Activated CD4-positive, alpha-beta T cell treated with anti-CD3 and anti-CD28 coated beads for 24 hours (primary cell): ENCODE measurements around the gene DAP.
"Not testable (repeated sequence)": the region's sequence is repeated elsewhere in the genome, so short reads cannot be mapped to it uniquely, and the experiment has no call there.

Experiments
- DNase-seq, 2 donors: peaks; one replicate each; pipeline ENCODE4 v3.0.0-alpha.2; 2020; ENCODE audit warnings: low read depth in 2 of 2

DAP gene

DNA sequence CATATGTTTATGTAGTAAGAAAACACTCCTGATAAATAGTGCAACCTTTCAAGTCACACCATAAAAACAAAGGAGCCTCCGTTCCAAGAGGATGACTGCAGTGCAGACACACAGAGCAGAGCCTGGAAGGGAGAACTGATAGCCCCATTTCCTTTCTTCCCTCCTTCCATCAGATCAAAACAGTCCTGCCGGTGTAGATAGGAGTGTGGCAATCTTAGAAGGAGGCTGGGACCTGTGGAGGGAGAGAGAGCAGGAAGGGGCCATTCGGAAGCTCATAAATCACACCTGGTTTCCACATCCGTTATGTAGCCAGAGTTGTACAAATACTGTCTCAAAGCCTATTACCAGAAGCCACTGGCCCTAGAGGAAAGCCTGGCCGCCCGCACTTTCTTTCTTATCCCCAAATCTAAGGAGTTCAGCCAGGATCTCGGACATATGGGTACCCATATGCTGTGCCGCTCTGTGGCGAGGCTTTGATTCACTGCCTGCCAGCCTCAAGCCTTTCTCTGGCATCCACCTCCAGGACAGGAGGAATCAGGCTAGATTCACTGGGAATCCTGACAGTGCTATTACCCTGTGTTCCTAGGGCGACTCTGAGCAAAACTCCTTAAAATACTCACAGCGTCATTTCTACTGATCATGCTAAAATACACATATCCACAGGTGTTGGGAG lies 26.9 kb downstream of the DAP start:
- no peak for DNase-seq

DNA sequence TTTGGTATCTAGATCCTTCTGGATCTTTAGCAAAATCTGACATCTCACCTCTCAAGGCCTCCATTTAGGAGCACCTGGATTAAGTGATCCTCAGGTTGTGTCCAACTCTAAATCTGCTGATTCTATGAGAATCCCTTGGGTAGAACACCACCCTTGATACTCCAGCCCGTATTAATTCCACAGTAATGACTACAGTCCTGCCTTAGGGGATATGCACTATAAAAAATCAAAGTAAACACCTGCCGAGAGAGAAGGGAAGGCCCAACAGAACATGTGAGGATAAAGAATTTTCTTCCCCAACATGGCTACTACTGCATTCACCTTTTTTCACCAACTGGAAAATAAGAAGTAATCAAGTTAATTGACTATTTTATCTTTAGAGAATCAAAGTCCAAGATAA lies 27.6 kb downstream of the DAP start:
- DNase-seq = no peak

DNA sequence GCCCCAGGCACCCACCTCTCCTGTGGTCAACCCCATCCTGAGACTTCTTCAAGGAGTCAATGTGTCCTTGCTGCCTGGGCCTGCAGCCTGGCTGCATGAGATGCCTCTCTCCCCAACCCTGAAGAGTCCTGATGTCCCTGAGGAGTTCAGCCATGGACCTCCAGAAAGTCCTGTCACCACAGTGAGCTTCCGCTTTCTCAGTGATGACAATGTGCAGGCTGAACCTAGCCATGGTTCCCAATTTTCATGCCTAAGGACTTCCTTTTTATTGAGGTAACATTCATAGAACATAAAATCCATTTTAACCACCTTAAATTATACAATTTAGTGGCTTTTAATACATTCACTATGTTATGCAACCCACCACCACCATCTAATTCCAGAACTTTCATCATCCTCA lies 29.1 kb downstream of the DAP start:
- DNase-seq = no peak

DNA sequence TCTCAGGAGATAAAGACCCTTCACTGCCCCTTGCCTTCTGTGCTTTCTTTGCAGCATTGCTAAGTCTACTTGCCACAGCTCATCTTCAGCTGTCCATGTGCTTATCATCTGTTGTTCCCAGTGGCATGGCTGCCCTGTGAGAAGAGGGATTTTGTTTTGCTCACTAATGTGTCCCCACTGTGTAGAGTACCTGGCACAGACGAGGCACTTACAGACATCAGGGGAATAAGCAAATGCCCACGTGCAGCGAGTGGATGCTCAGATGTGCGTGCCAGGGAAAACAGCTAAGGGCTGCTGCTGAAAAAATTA lies 31.0 kb downstream of the DAP start:
- DNase-seq = no peak

DNA sequence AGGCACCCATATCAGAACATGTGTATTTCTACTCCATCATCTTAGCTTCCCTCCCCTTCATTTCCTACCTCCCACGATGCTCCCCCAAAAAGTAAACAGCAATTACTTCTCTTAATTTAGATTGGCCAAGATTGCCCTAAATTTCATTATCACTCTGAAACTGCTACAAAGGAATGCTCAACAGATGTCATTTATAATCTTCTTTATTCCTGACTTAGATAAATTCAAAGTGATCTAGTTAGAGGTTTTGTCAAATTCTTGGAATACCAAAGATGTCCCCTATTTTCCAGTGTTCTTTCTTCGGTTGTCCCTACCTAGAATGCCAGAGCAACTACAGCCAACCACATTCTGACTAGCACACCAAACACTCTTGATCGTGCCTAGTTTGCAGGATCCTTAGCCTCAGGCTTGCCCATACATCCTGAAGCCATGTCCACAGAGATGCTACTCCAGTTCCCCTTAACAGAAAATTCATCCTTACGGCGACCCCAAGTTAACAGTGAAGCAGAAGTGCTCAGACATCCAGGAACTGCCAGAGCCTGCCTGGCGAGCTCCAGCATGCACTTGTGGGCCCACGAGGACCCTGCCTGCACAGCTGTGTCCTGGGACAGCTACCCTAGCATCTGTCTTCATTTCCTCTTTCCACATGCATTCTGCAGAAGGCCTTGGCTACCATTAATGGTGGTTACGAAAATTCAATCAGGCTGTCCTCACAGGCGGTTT lies 31.6 kb downstream of the DAP start:
- DNase-seq = no peak

DNA sequence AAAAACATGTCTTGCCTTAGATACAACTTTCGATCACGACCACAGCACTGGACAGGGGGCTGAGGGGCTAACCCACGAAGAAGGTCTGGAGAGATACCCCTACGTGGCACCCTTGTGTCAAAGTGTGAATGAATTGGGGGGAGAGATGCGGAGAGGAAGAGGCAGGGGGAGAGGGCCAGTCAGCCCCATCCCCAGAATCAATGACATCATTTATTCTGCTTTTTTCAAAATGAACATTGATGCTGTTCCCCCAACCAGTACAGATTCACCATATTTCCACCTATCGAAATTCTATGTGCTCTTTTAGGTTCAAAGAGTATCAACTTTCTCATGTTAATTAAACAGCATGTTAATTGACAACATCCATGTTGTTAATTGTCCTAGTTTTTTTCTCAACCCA lies 32.4 kb downstream of the DAP start:
- no peak for DNase-seq

DNA sequence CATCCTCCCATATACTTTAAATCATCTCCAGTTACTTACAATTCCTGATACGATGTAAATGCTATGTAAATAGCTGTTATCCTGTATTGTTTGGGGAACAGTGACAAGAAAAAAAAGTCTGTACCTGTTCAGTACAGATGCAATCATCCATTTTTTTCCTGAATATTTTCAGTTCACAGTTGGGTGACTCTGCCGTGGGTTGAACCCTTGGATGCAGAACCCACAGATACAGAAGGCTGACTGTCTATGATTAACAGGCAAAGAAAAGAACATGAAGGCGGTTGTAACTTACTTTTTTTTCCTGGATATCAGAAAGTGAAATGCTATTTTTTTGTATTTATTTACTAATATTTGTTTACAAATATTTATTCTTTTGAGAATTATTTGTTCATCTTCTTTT lies 33.2 kb downstream of the DAP start:
- DNase-seq = no peak

DNA sequence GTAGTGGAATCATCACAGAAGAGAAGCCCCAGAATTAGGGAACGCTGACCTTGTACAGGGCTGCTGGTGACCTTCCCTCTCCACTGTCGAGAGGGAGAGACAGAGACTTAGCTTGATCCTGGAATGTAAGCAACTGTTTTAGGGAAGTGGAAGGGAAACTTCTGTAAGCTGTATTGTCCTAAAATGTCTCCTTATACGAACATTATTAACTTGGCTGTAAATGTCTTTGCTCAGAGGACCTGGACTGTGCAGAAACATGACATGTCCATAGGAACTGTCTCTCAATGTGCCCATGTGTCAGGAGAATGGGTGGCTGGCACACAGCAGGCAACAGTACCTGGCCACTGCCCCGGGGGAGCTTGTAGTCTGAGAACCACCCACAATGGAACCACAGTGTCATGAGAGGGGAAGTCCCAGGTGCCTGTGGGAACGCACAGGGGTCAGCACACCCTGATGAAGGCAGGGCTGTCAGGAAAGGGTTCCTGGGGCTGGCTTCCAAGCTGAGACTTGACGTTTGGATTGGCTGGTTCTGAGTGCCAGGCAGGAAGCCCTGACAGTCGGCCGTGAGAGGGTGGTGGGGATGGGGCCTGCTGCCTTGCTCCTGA lies 34.0 kb downstream of the DAP start:
- DNase-seq = peak; percentile 6

DNA sequence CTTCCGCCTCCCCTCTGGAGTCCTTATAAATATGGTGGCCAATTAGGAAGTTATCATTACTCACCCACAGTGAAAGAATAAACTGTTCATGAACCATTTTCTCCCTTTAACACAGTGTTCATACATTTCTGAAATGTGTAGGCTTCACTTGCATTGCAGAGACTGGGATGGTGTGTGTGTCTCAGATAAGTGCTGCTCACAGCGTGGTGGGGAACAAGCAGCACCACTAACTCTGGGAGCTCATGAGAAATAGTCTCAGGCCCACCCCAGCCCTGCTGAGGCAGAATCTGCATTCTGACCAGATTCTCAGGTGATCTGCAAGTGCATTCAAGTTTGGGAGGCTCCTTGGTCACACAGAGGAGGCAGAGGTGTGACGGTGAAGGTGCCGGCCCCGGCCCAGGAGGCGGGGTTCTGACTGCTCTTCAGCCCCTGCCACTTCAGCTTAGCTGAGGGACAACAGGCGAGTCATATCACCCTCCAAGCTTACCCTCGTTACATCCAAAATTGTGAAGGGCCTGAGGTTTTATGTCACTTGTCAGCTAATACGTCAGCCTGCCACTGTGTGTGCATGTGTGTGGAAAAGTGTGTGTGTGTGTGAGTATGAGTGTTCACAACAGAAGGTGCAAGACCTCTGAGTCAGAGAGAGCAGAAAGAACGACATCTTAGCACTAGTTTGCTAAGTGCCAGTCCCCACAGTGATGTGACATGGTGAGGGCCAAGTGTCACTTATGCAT lies 34.7 kb downstream of the DAP start:
- DNase-seq = no peak

DNA sequence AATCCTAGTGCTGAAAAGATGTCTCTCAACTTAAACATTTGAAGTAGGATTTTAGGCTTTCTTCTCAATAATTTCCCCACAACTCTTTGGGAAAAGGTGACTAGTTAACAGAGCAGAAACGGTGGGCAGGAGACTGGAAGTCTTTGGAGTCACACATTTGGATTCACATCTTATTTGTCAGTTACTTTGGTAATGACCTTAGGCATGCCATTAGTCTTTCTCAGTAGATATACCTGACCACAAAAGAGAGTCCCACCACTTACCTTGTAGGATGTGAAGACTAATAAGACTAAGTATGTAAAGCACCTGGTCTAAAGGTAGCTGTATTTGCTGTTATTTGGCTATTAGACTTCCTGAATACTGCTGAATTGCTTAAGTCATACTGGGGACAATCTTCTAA lies 35.4 kb downstream of the DAP start:
- DNase-seq = no peak

DNA sequence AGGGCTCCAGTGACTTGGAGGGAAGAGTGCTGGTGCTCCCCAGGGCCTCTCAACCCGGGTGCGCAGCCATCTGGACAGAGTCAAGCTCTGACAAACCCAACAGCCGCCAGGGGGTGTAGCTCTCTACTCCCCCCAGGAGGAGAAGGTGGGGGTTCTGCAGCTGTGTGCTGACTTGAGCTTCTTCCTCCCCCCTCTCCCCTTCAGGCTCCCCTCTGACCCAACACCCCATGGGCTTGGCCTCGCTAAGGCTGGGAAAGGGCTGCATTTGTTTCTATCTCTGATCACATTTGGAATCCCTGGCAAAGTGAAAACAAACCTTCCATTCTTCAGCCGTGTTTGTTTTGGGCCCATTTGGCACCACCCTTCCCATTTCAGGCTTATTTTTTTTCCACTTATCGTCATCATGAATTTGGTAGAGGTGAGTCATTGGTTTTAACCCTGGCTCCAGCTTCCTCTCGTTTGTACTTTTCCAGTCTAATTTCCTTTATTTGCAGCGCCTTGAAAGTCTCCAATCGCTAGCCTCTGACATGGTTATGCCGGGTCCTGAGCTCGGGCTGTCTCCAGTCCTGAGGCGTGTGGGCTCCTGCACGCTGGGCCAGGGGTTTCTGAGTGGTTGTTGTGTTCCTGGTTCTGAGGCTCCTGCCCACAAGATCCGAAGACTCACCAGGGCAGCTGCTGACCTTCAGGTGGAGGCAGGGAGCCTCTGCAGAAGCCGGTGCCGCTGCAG lies 36.1 kb downstream of the DAP start:
- no peak for DNase-seq

DNA sequence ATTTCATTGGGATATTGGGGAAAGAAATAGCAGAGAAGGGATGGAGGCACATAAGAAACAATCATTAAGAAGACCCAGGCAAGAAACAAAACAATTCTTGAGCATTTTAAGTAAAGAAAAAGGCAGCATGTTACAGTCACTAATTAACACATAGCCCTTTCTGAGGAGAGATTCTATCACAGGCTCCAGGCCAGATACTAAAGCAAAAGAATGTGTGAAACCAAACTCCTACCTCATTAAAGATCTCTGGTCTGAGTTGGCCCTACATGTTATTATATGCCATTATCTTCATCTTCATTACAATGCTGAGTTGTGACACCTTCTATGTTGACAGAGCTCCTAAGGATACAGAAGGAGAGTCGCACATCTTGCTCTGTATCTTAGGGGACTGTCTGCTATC lies 37.5 kb downstream of the DAP start:
- DNase-seq = no peak

DNA sequence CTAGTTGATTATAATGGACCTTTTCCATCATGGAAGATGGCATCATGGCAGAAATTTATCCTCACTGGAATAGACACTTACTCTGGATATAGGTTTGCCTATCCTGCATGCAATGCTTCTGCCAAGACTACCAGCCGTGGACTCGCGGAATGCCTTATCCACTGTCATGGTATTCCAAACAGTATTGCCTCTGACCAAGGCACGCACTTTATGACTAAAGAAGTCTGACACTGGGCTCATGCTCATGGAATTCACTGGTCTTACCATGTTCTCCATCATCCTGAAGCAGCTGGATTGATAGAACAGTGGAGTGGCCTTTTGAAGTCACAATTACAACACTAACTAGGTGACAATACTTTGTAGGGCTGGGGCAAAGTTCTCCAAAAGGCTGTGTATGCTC lies 40.3 kb downstream of the DAP start:
- not testable (repeated sequence) for DNase-seq

DNA sequence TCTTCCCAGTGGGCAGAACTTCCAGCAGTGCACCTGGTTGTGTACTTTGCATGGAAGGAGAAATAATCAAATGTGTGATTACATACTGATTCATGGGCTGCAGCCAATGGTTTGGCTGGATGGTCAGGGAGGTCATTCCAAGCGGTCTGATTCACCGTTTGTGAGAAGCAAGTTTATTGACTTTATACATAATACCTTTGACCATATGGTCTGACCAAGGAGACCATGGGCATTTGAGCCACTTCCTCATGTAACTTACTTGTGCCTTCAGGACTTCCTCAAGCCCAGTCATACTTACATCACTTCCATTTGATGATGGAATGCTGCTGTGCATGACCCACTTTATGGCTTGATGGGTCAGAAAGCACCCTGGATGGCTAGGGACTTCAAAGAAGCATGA lies 41.1 kb downstream of the DAP start:
- DNase-seq = no peak

DNA sequence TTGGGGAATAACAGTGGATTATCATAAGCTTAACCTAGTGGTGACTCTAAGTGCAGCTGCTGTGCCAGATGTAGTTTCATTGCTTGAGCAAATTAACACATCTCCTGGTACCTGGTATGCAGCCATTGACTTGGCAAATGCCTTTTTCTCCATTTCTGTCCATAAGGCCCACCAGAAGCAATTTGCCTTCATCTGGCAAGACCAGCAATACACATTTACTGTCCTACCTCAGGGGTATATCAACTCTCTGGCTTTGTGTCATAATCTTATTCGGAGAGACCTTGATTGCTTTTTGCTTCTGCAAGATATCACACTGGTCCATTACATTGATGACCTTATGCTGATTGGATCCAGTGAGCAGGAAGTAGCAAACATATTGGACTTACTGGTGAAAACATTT lies 42.4 kb downstream of the DAP start:
- not testable (repeated sequence) for DNase-seq

DNA sequence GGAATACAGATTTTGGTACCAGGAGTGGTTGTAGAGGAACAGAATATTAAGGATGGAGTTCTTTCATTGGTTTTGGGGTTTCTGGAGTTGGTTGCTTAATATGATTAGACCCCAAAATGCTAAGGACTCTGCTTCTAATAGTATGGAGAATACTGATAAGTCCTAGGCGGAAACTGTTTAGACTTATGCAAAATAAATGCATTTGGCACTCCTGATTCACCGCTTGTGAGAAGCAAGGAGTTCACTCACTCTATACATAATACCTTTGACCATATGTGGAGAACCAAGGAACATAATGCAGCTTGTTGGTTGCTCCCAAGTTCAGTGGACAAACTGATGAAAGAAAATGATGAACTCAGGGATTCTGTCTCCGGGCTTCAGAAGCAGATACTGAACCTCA lies 44.2 kb downstream of the DAP start:
- DNase-seq = not testable (repeated sequence)

DNA sequence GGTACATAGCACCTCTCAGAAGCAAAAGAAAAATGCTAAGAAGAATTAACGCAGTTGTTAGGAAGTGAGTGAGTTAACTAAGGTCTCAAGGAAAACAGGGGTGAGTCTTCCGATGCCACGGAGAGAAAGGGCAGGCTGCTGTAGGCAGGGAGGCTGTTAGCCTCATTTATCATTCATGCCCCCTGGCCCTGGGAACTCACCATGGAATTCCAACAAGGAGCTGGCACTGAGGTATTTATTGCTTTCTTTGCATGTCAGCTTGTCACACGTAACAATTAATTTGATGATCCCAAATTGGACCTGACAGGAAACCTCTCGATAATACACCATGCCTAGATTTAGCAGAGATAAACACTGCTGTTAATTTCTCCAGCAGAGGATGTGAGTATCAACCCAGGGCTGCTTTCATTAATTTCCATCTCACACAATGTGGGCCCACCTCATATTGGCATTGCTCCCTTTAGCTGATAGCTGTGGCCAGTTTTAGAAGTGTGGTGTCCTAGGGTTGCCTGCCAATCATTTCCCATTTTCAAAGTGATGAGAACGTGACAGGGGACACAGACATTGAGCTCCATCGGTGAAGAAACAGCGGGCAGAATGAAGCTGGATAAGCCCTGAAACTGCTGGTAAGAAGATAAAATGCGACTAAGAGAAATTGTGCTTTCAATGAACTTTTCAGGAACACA lies 45.3 kb downstream of the DAP start:
- no peak for DNase-seq

DNA sequence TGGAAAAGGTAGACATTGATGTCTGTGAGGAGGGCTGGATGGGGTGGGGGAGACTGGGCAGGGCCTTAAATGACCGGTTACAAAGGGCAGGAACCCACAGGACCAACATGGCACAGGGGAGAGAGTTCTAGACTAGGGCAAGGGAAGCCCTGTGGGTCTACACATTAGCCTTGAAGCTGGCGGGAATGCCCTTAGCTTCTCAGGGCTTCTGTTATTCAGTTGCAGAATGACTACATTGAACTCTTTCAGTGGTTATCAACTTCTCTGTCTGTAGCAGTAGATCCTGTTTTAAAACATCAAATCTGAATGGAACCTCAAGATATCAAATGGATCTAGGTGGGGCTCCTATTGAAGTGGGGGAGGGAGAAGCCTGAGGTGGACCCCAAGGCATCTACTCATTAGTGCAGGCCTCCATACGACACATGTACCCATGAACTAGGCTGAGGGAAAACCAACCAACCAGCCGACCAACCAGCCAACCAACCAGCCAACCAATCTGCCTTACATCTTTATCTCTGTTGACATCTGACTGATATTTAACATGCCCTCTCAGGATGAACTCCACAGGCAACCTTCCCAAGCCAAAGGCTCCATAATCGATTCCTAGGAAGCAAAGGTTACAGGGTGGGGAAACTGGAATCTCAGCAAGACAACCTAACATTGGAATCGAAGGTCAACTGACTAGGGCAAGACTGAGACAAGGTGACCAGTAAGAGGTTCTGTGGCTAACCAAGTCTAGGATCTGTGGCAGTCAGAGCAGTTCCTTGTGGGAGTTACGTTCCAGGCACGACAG lies 48.3 kb downstream of the DAP start:
- DNase-seq = no peak

DNA sequence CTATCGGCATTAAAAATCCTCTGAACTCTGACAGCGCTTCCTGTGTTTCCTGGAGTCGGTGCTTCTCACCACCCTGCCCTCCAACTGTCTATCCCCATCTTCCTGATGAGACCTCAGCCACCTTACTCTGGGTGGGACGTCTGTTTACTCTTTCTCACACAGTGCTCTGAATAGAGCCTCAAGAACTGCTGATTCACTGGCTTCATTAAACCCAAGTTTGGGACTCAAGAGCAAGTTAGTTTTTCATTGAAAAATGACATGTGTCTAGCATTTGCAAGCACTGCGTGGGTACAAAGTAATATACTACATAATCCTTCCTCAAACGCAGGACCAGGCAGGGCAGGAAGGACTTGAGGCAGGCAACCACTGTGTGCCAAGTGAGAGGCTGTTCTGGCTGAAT lies 49.5 kb downstream of the DAP start:
- DNase-seq = no peak

DNA sequence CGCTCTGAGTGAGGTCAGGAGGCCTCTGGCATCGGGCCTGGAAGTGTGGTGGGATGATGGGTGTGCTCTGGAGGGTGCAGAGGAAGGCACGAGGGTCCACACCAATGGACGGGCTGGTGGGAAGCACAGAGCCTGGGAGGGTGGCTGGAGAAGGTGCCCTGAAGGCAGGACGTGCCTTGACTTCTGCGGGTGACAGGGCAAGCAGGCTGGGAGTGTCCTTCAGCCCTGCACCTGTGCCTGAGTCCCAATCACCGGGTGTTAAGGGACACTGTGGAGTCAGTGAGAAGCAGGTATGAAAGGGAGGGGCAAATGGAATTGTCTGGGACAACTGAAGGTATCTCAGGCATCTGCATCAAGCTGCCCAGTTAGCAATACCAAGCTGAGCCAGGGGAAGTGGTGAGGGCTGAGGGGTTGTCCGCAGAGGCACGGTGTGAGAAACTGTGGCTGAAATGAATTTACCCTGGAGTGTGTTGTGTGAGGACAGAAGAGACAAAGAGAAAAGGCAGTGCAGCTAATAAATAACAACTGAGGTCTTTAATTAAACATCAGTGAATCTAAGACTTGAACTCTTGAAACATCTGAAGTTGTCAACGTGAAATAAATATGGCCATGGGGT lies 50.4 kb downstream of the DAP start:
- no peak for DNase-seq
